Measurements from ENCODE around the gene CTF1.

GRCh38 chr16:30896261-30896888 lies at the start of gene CTF1:
- TF ChIP-seq CTCF (IDR thresholded peaks at IDR 0.05): no peak
- TF ChIP-seq POLR2AphosphoS5 (IDR thresholded peaks at IDR 0.05): peak; percentile 85
